Activated CD4-positive, alpha-beta T cell treated with anti-CD3 and anti-CD28 coated beads, Interleukin-2, Interleukin-4, amounts not matched to agents 100 ng/mL and 50 ng/mL, durations not matched to agents 16 hours and 8 hours (primary cell): ENCODE data around the gene MYO15B.

Experiments
- DNase-seq: peaks from one replicate; pipeline ENCODE4 v3.0.0-alpha.2; 2020; ENCODE audit warnings: low spot score

MYO15B gene

DNA sequence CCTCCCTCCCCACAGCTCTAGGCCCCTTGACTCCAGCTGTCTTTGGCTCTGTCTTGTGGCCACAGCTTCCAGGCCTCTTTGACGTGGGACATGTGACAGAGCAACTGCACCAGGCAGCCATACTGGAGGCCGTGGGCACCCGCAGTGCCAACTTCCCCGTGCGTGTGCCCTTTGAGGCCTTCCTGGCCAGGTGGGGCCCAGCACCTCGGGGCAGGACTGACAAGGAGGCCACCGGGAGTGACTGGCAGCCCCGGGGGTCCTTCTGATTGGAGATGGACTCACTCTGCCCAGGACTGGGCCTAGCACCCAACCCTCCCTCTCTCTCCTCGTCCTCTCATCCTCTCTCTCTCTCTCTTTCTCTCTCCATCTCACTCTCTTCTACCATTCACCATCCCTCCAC, 15.5 kb downstream of the MYO15B start:
- no peak for DNase-seq

DNA sequence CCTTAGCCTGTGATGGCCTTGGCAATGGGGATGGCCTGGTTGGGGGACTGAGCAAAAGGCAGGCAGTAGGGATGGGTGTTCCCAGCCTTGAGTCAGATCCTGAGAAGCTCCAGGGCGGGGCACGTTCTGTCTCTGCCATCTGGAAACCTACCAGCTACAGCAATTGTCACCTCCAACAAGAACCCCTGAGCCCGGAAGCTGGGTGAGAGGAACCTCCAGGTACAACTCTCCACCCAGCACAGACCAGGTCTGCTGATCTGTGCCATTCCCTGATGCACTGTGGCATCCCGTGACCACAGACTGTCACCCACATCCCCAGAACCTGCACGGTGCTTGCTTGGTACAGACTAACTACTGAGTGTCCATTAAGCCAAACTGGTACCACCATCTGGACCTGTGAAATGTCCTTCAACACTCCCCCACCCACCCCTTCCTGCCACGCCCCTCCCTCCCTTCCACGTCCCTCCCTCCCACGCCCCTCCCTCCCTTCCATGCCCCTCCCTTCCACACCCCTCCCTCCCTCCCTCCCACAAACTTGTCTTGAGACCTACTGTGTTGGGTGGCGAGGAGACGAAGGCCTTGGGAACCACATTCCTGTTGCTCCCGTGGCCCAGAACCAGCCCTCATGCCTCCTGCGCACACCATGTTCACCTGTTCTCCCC, 16.6 kb downstream of the MYO15B start:
- DNase-seq: no peak

DNA sequence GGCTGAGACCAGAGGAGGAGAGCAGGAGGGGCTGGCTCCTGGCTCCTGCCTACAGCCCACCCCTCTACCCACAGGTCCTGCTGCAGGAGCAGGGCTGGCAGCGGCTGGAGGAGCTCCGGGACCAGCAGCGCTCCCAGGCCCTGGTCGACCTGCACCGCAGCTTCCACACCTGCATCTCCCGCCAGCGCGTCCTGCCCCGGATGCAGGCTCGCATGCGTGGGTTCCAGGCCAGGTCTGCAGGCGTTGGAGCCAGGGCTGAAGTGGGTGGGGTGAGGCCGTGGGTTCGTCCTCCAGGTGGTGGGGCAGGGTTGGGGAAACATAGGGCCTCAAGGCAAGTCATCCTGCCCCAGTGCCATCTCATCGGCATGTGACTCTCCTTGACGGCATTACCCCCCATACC, 18.2 kb downstream of the MYO15B start:
- no peak for DNase-seq

DNA sequence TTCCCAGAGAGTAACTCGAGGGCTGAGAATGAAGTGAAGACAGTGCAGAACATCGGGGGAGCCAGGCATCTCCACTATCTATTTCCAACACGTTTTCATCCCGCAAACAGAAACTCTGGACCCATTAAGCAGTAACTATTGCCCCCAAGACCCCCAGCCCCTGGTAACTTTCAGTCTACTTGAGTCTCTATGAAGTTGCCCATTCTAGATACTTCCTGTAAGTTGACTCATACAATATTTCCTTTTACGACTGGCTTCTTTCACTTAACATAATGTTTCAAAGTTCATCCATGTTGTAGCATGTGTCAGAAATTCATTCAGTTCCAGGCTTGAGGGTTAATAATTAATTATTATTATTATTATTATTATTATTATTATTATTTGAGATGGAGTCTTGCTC, 19.5 kb downstream of the MYO15B start:
- no peak for DNase-seq

DNA sequence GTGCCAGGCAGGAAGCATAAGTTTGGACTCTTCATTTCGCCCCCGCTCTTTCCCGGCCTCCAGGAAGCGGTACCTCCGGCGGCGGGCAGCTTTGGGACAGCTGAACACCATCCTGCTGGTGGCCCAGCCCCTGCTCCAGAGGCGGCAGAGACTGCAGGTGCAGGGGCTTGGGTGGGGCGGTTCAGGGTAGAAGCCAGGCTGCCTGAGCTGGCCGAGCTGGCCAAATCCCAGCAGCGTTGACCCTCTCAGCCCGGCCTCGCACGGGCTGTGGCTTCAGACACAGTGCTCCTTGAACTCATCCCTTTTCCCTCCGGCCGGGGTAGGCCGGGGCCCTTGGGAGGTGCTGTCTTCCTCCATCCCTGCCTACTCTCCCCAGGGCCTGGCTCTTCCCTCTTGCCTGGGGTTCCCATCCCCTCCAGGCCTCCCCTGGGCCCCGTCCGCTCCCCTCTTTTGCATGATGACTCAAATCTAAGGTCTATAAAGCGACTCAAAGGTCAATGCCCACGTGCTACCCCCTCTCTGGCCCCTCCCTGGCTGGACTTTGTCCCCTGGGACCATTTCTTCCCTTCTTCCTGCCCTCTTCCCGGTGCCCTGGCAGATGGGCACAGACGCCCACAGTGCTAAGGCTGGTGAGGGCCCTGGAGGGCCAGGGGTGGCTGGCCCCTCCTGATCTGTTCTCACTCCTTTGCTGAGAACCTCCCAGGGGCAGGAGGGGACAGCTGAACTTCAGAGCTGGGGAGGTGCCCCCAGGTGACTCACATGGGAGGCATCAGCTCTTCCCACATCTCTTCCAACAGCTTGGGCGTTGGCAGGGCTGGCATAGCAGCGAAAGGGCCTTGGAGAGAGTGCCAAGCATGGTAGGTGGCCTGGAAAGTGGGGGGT, 22.7 kb downstream of the MYO15B start:
- DNase-seq: no peak

DNA sequence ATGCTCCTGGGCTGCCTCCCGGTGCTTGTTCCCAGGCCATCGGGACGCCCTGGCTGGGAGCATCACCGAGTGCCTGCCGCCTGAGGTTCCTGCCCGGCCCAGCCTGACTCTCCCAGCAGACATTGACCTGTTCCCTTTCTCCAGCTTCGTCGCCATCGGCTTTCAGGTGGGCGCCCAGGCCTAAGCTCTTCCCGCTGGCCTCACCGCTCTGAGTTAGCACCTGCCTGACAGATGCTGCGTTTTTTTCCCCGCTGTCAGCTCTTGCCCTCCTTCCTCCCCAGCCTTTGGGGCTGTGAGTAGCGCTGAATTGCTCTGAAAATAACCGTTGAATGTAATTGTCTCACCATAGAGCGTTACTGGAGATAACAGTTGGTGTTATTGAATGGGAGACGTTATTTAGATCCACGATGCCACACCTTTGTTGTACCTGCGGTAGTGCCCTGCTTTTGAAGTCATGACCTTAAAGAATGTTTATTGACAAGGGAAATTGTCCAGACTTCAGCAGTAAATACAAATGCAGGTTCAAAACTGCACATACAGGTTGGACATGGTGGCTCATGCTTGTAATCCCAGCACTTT, 24.3 kb downstream of the MYO15B start:
- DNase-seq: no peak

DNA sequence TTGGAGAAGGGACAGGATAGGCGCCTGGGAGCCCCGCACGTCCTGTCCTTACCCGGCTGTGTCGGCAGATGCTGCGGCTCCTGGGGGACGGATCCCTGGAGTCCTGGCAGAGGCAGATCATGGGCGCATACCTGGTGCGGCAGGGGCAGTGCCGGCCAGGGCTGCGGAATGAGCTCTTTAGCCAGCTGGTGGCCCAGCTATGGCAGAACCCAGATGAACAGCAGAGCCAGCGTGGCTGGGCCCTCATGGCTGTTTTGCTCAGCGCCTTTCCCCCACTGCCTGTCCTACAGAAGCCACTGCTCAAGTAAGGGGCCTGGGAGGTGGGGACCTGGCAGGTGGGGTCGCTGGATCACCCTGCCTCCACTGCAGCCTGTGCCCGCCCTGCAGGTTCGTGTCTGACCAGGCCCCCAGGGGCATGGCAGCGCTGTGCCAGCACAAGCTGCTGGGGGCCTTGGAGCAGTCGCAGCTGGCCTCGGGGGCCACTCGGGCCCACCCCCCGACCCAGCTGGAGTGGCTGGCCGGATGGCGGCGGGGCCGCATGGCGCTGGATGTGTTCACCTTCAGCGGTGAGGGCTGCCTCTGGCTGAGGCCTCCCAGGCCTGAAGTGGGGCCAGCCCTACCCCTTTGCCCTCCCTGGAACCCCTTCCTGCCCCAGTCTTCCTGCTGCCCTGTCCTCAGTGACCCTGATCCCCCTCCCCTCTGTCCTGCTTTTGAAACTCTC, 25.5 kb downstream of the MYO15B start:
- no peak for DNase-seq

DNA sequence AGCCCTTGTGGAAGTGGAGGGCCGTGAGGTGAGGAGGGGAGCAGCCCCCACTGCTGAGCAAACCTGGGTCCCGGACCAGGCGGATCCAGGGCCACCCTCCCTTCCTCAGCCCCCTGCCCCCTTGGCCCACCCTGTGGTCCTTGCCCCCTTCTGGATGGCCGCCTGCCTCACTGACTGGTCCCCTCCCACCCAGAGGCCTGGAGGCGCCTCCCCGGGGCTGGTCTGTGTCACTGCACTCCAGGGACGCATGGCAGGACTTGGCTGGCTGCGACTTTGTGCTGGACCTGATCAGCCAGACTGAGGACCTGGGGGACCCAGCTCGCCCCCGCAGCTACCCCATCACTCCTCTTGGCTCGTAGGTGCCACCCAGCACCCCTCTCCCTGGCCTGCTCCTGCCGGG, 26.4 kb downstream of the MYO15B start:
- DNase-seq: no peak

DNA sequence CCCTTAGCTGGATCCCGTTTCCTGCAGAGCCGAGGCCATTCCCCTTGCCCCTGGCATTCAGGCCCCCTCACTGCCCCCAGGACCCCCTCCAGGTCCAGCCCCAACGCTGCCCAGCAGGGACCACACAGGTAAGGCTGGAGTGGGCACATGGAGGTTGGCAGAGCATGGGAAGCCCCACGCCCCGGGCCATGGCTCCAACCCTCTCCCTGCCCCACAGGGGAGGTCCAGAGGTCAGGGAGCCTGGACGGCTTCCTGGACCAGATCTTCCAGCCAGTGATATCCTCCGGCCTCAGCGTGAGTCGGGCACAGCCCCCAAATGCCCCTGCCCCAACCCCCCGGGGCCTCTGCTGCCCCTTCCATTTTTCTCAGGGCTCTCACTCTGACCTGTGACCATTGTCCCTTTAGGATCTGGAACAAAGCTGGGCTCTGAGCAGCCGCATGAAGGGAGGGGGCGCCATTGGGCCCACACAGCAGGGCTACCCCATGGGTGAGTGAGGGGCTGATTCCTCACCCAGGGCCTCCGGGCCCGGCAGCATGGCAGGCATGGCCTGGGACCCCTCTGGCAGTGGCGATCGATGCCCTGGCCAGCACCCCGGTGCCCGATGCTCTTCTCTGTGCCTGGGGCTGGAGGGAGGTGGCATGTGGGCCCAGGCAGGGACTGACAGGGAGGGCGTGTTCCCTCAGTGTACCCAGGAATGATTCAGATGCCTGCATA, 27.1 kb downstream of the MYO15B start:
- DNase-seq: no peak

DNA sequence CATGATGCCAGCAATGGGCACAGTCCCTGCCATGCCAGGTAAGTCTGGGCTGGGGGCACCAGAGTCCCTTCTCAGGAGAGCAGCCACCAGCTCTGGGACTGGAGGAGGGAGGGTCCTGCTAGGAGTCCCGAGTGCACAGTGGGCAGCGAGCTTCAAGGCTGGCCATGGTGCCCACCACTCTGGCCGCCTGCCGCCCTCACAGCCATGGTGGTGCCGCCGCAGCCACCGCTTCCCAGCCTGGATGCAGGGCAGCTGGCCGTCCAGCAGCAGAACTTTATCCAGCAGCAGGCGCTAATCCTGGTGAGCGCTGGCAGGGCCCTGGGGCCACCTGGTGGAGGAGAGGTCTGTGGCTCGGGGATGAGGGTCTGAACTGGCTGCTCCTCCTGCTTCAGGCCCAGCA, 27.7 kb downstream of the MYO15B start:
- DNase-seq: no peak

DNA sequence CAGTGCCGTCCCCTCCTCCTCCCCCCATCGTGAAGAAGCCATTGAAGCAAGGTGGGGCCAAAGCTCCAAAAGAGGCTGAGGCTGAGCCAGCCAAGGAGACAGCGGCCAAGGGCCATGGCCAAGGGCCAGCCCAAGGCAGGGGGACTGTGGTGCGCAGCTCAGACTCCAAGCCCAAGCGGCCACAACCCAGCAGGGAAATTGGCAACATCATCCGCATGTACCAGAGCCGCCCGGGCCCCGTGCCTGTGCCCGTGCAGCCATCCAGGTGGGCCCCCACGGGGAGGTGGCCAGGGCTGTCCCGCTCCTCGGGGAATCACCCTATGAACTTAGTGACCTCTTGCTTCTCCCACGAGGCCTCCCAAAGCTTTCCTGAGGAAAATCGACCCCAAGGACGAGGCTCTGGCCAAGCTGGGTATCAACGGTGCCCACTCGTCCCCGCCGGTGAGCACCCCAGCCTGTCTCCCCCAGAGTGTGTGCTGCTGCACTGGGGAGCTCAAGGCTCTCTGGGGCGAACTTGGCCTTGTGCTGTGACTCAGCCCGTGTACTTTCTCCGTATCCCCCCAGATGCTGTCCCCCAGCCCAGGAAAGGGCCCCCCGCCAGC, 29.0 kb downstream of the MYO15B start:
- DNase-seq: no peak

DNA sequence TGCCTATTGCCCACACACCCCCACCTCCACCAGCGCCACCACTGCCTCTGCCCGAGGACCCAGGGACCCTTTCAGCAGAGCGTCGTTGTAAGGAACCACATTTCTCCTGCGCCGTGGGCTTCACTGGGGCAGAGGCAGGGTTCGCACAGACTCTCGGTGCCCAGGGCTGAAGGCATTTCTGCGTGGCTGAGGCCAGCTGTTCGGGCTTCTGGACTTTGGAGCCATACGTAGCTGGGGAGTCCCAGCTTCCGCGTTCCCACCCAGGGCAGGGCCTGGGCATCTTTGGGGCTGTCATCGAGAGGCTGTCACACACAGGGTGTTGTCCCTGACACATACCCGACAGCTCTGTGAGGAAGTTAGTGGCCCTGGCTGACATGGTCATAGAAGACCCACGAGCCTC, 29.6 kb downstream of the MYO15B start:
- DNase-seq: no peak

DNA sequence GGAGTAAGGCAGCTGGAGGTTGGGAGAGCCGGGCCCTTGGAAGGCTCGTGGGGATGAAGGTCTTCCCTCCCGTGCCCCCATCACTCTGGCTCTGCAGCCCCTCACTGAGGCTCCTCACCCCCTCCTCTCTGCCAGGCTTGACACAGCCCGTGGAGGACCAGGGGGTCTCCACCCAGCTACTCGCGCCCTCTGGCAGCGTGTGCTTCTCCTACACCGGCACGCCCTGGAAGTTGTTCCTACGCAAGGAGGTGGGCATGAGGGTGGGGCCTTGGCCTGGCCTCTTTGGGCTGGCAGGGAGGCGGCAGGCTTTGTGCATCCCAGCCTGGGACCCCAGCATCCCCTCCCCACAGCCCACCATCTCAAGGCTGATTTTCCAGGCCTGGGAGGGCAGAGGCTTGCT, 30.1 kb downstream of the MYO15B start:
- DNase-seq: no peak

DNA sequence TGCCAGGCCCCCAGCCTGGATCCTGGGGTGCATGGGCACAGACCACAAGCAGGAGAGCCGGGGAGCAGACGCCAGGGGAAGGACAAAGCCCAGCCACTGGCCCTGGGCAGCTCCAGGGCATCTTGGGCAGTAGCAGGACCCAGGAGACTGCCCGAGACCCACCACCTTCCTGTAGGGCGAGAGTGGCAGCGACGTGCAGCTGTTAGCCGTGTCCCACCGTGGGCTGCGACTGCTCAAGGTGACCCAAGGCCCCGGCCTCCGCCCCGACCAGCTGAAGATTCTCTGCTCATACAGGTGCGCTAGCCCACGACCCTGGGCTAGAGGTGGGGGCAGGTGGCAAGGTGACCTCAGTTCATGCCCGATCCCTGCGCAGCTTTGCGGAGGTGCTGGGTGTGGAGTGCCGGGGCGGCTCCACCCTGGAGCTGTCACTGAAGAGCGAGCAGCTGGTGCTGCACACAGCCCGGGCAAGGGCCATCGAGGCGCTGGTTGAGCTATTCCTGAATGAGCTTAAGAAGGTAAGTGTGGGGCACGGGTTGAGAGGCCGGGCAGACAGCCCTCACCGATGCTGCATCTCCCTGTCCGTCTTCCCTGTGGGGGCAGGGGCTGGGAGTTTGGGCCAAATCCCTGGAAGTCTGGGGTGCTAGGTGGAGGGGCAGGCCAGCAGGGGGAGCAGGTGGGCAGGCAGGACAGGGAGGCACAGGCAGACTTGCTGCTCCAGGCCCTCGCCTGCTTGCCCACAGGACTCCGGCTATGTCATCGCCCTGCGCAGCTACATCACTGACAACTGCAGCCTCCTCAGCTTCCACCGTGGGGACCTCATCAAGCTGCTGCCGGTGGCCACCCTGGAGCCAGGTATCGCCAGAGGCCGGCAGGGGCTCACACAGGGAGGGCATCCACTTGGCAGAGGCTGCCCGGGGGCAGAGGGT, 32.2 kb downstream of the MYO15B start:
- DNase-seq: no peak

DNA sequence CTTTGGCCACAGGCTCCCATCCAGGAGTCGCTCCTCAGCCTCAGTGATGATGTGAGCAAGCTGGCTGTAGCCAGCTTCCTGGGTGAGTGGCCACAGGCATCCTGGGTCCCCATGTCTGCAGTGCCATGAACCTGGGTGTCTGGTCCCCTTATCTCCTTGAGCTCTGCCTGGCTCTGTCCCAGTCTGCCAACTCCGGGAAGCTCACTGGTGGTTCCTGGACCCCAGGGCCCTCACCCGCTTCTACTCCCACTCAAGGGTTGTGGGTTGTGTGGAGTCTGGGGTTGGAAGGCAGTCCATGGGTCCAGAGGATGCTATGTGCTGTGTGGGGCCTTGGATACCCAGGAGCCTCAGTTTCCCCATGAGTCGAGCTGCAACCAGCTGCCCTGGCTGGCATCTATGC, 33.9 kb downstream of the MYO15B start:
- no peak for DNase-seq

DNA sequence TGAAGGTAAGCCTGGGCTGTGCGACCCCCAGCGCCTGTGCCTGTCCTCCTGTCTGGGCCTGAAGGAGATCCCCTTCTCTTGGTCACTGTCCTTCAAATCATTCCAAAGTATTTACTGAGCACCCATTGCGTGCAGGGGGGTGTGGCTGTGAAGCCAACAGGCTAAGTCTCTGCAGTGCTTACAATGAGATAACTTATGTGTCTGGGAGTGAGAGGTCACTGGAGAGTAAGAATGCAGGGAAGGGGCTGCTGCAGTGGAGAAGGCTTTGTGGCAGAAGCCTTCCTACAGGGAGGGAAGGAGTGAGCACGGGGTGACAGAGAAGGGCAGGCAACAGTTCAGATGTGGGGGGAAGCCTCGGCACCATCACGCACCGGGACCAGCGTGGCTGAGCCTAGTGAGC, 34.5 kb downstream of the MYO15B start:
- no peak for DNase-seq

DNA sequence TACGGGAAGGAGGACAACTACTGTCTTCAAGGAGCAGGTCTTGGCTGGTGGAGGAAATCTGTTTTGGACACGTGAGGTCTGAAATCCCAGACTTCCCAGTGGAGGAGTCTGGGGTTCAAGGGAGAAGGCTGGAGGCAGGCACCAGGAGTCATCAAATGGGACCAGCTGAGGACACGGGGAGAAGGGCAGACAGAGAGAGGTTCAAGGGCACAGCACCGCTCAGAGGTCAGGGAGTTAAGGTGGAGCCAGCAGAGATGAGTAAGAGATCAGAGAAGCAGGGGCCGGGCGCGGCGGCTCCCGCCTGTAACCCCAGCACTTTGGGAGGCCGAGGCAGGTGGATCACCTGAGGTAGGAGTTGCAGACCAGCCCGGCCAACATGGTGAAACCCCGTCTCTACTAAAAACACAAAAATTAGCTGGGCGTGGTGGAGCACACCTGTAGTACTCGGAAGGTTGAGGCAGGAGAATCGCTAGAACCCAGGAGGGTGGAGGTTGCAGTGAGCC, 35.2 kb downstream of the MYO15B start:
- DNase-seq: no peak

DNA sequence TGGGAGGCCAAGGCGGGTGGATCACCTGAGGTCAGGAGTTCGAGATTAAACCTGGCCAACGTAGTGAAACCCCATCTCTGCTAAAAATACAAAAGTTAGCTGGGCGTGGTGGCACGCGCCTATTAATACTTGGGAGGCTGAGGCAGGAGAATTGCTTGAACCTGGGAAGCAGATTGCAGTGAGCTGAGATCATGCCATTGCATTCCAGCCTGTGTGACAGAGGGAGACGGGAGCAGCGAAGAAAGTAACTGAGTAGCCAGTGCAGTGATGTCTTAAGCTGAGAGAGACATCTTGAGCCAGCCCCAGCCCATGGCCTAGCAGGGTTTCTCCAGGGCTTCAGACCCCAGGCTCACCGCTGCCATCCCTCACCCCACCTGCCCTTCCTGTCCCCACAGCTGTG, 35.8 kb downstream of the MYO15B start:
- DNase-seq: no peak

DNA sequence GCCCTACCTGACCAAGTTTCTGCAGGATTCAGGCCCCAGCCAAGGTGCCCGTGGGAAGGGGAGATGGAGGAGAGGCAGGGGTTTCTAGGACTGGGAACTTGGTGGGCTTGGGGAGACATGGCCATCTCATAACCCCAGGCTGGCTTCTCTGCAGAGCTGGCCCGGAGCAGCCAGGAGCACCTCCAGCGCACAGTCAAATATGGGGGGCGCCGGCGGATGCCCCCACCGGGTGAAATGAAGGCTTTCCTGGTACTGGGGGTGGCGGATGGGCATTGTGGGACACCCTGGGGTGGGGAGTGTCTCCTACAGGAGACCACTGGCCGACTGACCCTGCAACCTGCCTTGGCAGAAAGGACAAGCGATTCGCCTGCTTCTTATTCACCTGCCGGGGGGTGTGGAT, 36.4 kb downstream of the MYO15B start:
- DNase-seq: no peak

DNA sequence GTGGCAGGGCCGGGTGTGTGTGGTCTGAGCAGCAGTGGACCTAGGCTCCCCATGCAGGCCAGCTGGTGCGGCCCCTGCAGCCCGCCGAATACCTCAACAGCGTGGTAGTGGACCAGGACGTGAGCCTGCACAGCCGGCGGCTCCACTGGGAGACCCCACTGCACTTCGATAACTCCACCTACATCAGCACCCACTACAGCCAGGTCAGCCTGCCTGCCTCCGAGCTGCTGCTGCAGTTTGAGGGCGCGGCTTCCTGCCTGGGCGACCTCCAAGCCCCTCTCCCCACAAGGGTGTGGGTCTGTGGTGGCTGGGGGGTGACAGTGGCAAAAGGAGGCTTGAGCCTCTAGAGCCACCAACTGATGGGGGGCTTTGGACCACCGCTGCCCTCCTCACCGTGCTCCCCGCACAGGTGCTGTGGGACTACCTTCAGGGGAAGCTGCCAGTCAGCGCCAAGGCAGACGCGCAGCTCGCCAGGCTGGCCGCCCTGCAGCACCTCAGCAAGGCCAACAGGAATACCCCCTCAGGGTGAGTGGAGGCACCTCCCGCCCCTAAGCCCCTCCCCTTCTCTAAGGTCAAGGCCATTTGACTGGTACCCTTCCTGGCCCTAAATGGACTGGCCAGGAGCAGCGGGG, 37.2 kb downstream of the MYO15B start:
- no peak for DNase-seq
